OCI-LY1 (cell line): ENCODE results near the gene RASSF6.
"Not testable (repeated sequence)": the region's sequence is repeated elsewhere in the genome, so short reads cannot be mapped to it uniquely, and the experiment has no call there.

ENCODE experiments used
- H2AFZ ChIP-seq: fragments of 200-600 bp; sonication (generic), shearing (Covaris generic); 2 replicates; pipeline ENCODE4 v1.6.0; 2014; ENCODE audit warnings: antibody characterized with exemption, mild to moderate bottlenecking, low read length
- H3F3A ChIP-seq: fragments of 200-600 bp; sonication (generic), shearing (Covaris generic); 2 replicates; pipeline ENCODE4 v1.6.0; 2014; ENCODE audit warnings: mild to moderate bottlenecking, antibody characterized with exemption, low read length, moderate library complexity; ENCODE audit not compliant: insufficient read depth
- H3K27ac ChIP-seq: fragments of 200-600 bp; sonication (generic); 2 replicates; pipeline ENCODE4 v1.5.1; 2014; ENCODE audit warnings: low read length, mixed run types, mild to moderate bottlenecking, low read depth; ENCODE audit not compliant: poor library complexity, severe bottlenecking
- H3K27me3 ChIP-seq: fragments of 200-600 bp; sonication (generic); 2 replicates; pipeline ENCODE4 v1.6.0; 2014; ENCODE audit warnings: antibody characterized with exemption, mild to moderate bottlenecking, low read length, moderate library complexity; ENCODE audit not compliant: insufficient read depth
- H3K36me3 ChIP-seq: fragments of 200-600 bp; sonication (generic); 2 replicates; pipeline ENCODE4 v1.6.1; 2014; ENCODE audit warnings: mild to moderate bottlenecking, antibody characterized with exemption, low read length, moderate library complexity, mixed read lengths; ENCODE audit not compliant: insufficient read depth
- H3K4me1 ChIP-seq: fragments of 200-600 bp; sonication (generic); 2 replicates; pipeline ENCODE4 v1.5.1; 2014; ENCODE audit warnings: mild to moderate bottlenecking, low read length, moderate library complexity; ENCODE audit not compliant: insufficient read depth, severe bottlenecking
- H3K4me2 ChIP-seq: fragments of 200-600 bp; sonication (generic), shearing (Covaris generic); 2 replicates; pipeline ENCODE4 v1.6.1; 2014; ENCODE audit warnings: low read length
- H3K4me3 ChIP-seq: fragments of 200-600 bp; sonication (generic); 2 replicates; pipeline ENCODE4 v1.5.1; 2014; ENCODE audit warnings: low read length, low read depth, mild to moderate bottlenecking, mixed read lengths; ENCODE audit not compliant: poor library complexity, severe bottlenecking
- H3K79me2 ChIP-seq: fragments of 200-600 bp; shearing (Covaris generic); 2 replicates; pipeline ENCODE4 v1.6.1; 2016; ENCODE audit warnings: mixed run types, low read length, mixed read lengths; ENCODE audit not compliant: insufficient read depth
- H3K9ac ChIP-seq: fragments of 200-600 bp; sonication (generic), shearing (Covaris generic); 2 replicates; pipeline ENCODE4 v1.6.1; 2014; ENCODE audit warnings: mild to moderate bottlenecking, low read length, mixed read lengths
- H3K9me2 ChIP-seq: fragments of 200-600 bp; sonication (generic), shearing (Covaris generic); 2 replicates; pipeline ENCODE4 v1.6.1; 2014; ENCODE audit warnings: low read depth, mild to moderate bottlenecking, low read length, mixed read lengths
- H3K9me3 ChIP-seq: fragments of 200-600 bp; shearing (Covaris generic); 2 replicates; pipeline ENCODE4 v1.6.1; 2014; ENCODE audit warnings: low read length, mixed read lengths
- H4K20me1 ChIP-seq: fragments of 200-600 bp; sonication (generic), shearing (Covaris generic); 2 replicates; pipeline ENCODE4 v1.6.0; 2016; ENCODE audit warnings: mild to moderate bottlenecking, low read length; ENCODE audit not compliant: insufficient read depth
- EZH2 ChIP-seq: fragments of 200-600 bp; sonication (generic), shearing (Covaris generic); IDR thresholded peaks from 2 replicates; pipeline ENCODE4 v1.8.0; 2017; ENCODE audit warnings: borderline replicate concordance, mixed run types, mild to moderate bottlenecking, antibody characterized with exemption, low read length, moderate library complexity, mixed read lengths
- TF ChIP-seq, protein P1 (sequence below): fragments of 200-600 bp; sonication (generic), shearing (Covaris generic); IDR thresholded peaks from 2 replicates; pipeline ENCODE4 v1.5.1; 2017; ENCODE audit warnings: mild to moderate bottlenecking, antibody characterized with exemption, low read length, moderate library complexity, mixed read lengths

The RASSF6 gene

DNA sequence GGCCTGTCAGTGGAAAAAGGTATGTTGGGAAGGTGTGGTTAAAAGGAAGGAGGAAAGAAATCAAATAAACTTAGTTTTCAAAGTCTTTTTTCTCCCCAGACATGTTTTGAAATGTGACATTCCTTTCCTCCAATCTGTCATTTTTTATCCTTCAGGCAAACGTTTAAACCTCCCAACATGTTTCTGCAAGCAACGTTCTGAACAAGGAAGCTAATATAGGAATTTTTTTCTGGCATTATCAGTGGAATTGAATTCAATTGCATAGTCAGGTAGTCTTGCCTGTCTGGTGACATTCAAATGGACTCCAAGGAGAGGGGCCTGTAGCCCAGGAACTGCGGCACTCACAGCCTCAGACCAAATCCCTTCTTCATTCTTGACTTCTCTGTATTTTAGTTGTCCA is 30.0 kb upstream of the RASSF6 start:
- no peaks in the 10 kb centered on the region for H4K20me1 ChIP-seq
- H3K9me3 ChIP-seq = 0 out of 2 replicates have a peak, but pooled peaks cover 10% of the 10 kb centered on the region
- peaks cover 6% of the 10 kb centered on the region for H3K36me3 ChIP-seq
- H2AFZ ChIP-seq = no peak overlapping the region
- H3K27ac ChIP-seq = peak overlapping the region; percentile 50
- no peak overlapping the region for H3K4me3 ChIP-seq
- no peaks in the 10 kb centered on the region for H3K79me2 ChIP-seq
- no peaks in the 10 kb centered on the region for H3K9me2 ChIP-seq
- no peak for TF ChIP-seq EZH2
- TF ChIP-seq, protein P1, sequence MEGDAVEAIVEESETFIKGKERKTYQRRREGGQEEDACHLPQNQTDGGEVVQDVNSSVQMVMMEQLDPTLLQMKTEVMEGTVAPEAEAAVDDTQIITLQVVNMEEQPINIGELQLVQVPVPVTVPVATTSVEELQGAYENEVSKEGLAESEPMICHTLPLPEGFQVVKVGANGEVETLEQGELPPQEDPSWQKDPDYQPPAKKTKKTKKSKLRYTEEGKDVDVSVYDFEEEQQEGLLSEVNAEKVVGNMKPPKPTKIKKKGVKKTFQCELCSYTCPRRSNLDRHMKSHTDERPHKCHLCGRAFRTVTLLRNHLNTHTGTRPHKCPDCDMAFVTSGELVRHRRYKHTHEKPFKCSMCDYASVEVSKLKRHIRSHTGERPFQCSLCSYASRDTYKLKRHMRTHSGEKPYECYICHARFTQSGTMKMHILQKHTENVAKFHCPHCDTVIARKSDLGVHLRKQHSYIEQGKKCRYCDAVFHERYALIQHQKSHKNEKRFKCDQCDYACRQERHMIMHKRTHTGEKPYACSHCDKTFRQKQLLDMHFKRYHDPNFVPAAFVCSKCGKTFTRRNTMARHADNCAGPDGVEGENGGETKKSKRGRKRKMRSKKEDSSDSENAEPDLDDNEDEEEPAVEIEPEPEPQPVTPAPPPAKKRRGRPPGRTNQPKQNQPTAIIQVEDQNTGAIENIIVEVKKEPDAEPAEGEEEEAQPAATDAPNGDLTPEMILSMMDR = no peak
- no peaks in the 10 kb centered on the region for H3K27me3 ChIP-seq
- no peak overlapping the region for H3K4me2 ChIP-seq
- no peak overlapping the region for H3K9ac ChIP-seq
- H3F3A ChIP-seq = no peaks in the 10 kb centered on the region
- peaks cover 57% of the 10 kb centered on the region for H3K4me1 ChIP-seq

DNA sequence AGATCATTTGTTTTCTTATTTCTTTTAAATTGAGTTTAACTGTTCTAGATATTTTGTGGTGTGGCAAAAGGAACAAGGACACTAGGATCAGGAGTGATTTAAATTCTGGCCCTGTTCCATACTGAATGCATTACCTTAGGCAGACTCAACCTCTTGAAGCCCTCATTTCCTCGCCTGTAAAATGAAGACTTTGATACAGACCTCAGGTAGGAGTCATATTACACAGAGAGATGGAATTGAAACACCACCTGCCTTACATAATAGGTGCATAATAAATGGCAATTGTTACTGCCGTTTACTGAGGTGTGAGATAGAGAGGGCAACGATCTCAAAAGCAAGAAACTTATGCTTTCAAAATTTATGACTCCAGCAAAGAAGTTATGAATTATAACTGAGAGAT is 28.2 kb upstream of the RASSF6 start:
- H3K79me2 ChIP-seq = no peaks in the 10 kb centered on the region
- no peak overlapping the region for H3K27ac ChIP-seq
- no peak overlapping the region for H2AFZ ChIP-seq
- H3K9me2 ChIP-seq = no peaks in the 10 kb centered on the region
- H3F3A ChIP-seq = no peaks in the 10 kb centered on the region
- peaks cover 6% of the 10 kb centered on the region for H3K36me3 ChIP-seq
- no peaks in the 10 kb centered on the region for H3K27me3 ChIP-seq
- no peak for TF ChIP-seq EZH2
- H3K4me3 ChIP-seq = no peak overlapping the region
- no peaks in the 10 kb centered on the region for H4K20me1 ChIP-seq
- no peak overlapping the region for H3K9ac ChIP-seq
- 0 out of 2 replicates have a peak, but pooled peaks cover 10% of the 10 kb centered on the region for H3K9me3 ChIP-seq
- H3K4me2 ChIP-seq = no peak overlapping the region
- peaks cover 39% of the 10 kb centered on the region for H3K4me1 ChIP-seq

DNA sequence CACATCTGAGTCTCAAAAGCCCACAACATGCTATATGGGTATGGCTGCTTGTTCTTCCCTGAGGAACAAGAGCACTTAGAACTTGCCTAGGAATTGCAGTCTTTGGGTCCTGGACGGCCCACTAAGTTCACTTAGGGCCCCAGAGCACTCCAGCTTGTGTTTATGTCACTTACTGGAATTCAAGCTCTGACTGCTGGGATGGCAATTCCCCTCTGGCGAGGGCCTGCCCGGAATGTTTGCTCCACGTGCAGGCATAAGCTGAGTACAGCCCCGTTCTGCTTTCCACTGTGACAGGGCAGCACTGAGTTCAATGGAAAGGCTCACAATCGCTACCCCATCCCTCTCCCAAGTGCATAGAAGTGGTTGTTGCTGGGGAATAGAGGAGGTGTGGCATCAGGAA is 25.9 kb upstream of the RASSF6 start:
- no peaks in the 10 kb centered on the region for H3K36me3 ChIP-seq
- H2AFZ ChIP-seq = no peak overlapping the region
- H3K9ac ChIP-seq = no peak overlapping the region
- no peak overlapping the region for H3K4me3 ChIP-seq
- H3K27me3 ChIP-seq = no peaks in the 10 kb centered on the region
- peaks cover 15% of the 10 kb centered on the region for H3K4me1 ChIP-seq
- no peak for TF ChIP-seq EZH2
- TF ChIP-seq, protein P1 = no peak
- H3K9me2 ChIP-seq = no peaks in the 10 kb centered on the region
- 0 out of 2 replicates have a peak, but pooled peaks cover 3% of the 10 kb centered on the region for H3K9me3 ChIP-seq
- no peaks in the 10 kb centered on the region for H4K20me1 ChIP-seq
- H3F3A ChIP-seq = no peaks in the 10 kb centered on the region
- H3K27ac ChIP-seq = no peak overlapping the region
- H3K4me2 ChIP-seq = no peak overlapping the region
- no peaks in the 10 kb centered on the region for H3K79me2 ChIP-seq

DNA sequence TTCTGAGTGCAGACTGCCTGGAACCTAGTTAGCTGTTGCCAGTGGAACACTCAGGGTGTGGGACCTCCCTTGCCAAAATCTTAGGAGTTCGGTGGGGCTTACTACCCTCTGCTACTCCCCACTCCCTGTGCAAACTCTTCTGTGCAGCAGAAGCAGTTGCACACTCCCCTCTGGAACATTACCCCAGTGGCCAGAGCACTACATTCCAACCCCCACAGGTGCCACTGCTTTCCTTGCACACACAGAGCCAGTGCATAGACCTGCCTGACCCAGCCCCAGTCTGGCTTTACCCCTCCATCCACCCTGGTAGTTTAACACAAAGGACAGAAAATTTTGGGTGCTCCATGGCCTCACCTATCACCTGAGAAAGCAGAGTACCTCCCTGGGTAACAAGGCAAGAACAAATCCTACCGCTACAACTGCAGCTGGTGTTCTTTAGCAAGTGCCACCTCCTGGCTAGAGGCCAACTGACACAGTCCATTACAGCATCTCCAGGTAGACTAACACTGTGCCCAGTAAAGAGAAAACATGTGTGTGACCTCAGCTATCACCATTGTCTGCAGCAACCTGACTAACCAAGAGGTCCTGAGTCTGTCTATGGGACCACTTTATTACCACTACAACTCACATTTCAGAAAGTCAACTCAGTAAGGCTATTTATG is 11.5 kb upstream of the RASSF6 start:
- H3K4me3 ChIP-seq = peak overlapping the region; percentile 22
- H3K9me3 ChIP-seq = no peaks in the 10 kb centered on the region
- H3K27ac ChIP-seq = peak overlapping the region; percentile 52
- H3K4me2 ChIP-seq = peak overlapping the region; percentile 40; the same call in 1 of the 2 replicates
- H3K9me2 ChIP-seq = no peaks in the 10 kb centered on the region
- H3K27me3 ChIP-seq = no peaks in the 10 kb centered on the region
- H4K20me1 ChIP-seq = no peaks in the 10 kb centered on the region
- TF ChIP-seq, protein P1 = 0 out of 2 replicates have a peak, but pooled peaks have one; percentile 7
- no peak for TF ChIP-seq EZH2
- peaks cover 32% of the 10 kb centered on the region for H3K4me1 ChIP-seq
- no peaks in the 10 kb centered on the region for H3K79me2 ChIP-seq
- peak overlapping the region; percentile 33; the same call in 1 of the 2 replicates for H3K9ac ChIP-seq
- no peak overlapping the region; the same call in 1 of the 2 replicates for H2AFZ ChIP-seq
- no peaks in the 10 kb centered on the region for H3F3A ChIP-seq
- H3K36me3 ChIP-seq = no peaks in the 10 kb centered on the region

DNA sequence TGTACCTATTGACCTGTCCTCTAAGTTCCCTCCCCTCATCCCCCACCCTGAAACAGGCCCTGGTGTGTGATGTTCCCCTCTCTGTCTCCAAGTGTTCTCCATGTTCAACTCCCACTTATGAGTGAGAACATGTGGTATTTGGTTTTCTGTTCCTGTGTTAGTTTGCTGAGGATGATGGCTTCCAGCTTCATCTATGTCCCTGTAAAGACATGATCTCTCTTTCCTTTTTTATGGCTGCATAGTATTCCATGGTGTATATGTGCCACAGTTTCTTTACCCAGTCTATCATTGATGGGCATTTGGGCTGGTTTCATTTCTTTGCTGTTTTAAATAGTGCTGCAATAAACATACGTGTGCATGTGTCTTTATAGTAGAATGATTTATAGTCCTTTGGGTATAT is 8.6 kb upstream of the RASSF6 start:
- H3K4me2 ChIP-seq, H3K4me3 ChIP-seq, H4K20me1 ChIP-seq, H3K79me2 ChIP-seq, H3F3A ChIP-seq, H3K9me3 ChIP-seq, H3K36me3 ChIP-seq, H3K27ac ChIP-seq, H3K9ac ChIP-seq, H3K9me2 ChIP-seq, H2AFZ ChIP-seq, H3K27me3 ChIP-seq: not testable (repeated sequence)
- H3K4me1 ChIP-seq = peaks cover 53% of the 10 kb centered on the region
